Panc1 (cell line): ENCODE data around the gene UQCRC2. TPM values are rescaled to one million over a fixed set of nuclear protein-coding genes. Genes with fewer than 3 reads are reported as not detected.

Experiments
- ATAC-seq: fragments of 200-7000 bp; cut with Tn5 transposase; 2 replicates; pipeline ENCODE4 v1.9.1; 2020; ENCODE audit warnings: mild to moderate bottlenecking, moderate library complexity
- BruUV-seq: library from RNA; stranded (reverse); fragments of 400-500 nt; replicated peaks from 2 replicates; lab custom pipeline; 2021; lab: Mats Ljungman, UMichigan
- CTCF ChIA-PET: fragments of 300-600 bp; sonication (Branson Sonifier 250); formaldehyde crosslinking; loops from one replicate; lab custom pipeline; 2022; ENCODE audit warnings: antibody characterized with exemption; lab: Charles Lee
- POLR2A ChIA-PET: fragments of 300-600 bp; sonication (Branson Sonifier 250); formaldehyde crosslinking; loops from one replicate; lab custom pipeline; 2022; ENCODE audit warnings: antibody characterized with exemption; lab: Charles Lee
- DNase-seq: peaks from one replicate; pipeline ENCODE4 v3.0.0-alpha.2; 2010; ENCODE audit warnings: low read depth, low spot score
- H3K27ac ChIP-seq: 2 replicates; pipeline ENCODE4 v1.5.1; 2011; ENCODE audit warnings: mild to moderate bottlenecking, low read length, inconsistent platforms
- H3K27me3 ChIP-seq: fragments of 200-500 bp; sonication (Bioruptor generic); 2 replicates; pipeline ENCODE4 v1.6.0; 2014; ENCODE audit warnings: low read length, inconsistent platforms; ENCODE audit not compliant: control insufficient read depth, insufficient read depth
- H3K36me3 ChIP-seq: fragments of 200-500 bp; sonication (Bioruptor generic); 2 replicates; pipeline ENCODE4 v1.5.1; 2014; ENCODE audit warnings: inconsistent platforms, mild to moderate bottlenecking, low read length, moderate library complexity; ENCODE audit not compliant: control insufficient read depth, insufficient read depth
- H3K4me1 ChIP-seq: 2 replicates; pipeline ENCODE4 v1.5.1; 2011; ENCODE audit warnings: inconsistent platforms, mild to moderate bottlenecking, low read length, moderate library complexity; ENCODE audit not compliant: control insufficient read depth, insufficient read depth
- H3K4me3 ChIP-seq, 2 experiments: 2 replicates each; pipeline ENCODE4 v1.5.1; 2011 to 2012; ENCODE audit warnings: low read depth in 2 of 2, low read length in 2 of 2, mild to moderate bottlenecking in 2 of 2, inconsistent platforms in 1 of 2, moderate library complexity in 1 of 2
- H3K9me3 ChIP-seq: fragments of 200-500 bp; sonication (Bioruptor generic); 2 replicates; pipeline ENCODE4 v1.5.1; 2014; ENCODE audit warnings: low read depth, mild to moderate bottlenecking, inconsistent platforms, low read length, moderate library complexity; ENCODE audit not compliant: control insufficient read depth, insufficient read depth
- POLR2AphosphoS5 ChIP-seq: IDR thresholded peaks from 2 replicates; pipeline ENCODE4 v1.6.1; 2012; ENCODE audit warnings: mild to moderate bottlenecking, low read depth, low read length, moderate library complexity
- SIN3A ChIP-seq: IDR thresholded peaks from 2 replicates; pipeline ENCODE4 v1.6.1; 2012; ENCODE audit warnings: low read depth, mild to moderate bottlenecking, low read length, moderate library complexity, borderline replicate concordance; ENCODE audit not compliant: insufficient read depth
- TCF7L2 ChIP-seq: IDR thresholded peaks from 2 replicates; pipeline ENCODE4 v1.6.1; 2011; ENCODE audit warnings: mild to moderate bottlenecking, low read depth, low read length, inconsistent platforms
- in situ Hi-C: cut with HindIII; loops from 2 replicates; pipeline ENCODE4 v1.10.0; 2016; ENCODE audit warnings: low sequenced_read_pairs, low pct_unique_long_range_greater_than_20kb
- intact Hi-C: fragments of 100-400 bp; cut with micrococcal nuclease; formaldehyde crosslinking; loops from one replicate; pipeline ENCODE4 v1.10.0; 2022; ENCODE audit not compliant: unreplicated experiment
- total RNA-seq: library from RNA; stranded (reverse); gene quantifications from one replicate; pipeline ENCODE4 v1.2.1, GENCODE V29; 2021; ENCODE audit not compliant: unreplicated experiment
- TF ChIP-seq, protein P1 (sequence below), 2 experiments: IDR thresholded peaks; 2 replicates each; pipeline ENCODE4 v1.6.1; 2011 to 2012; ENCODE audit warnings: low read depth in 2 of 2, control low read depth in 1 of 2, low read length in 1 of 2, mild to moderate bottlenecking in 1 of 2, moderate library complexity in 1 of 2; ENCODE audit not compliant: insufficient read depth in 1 of 2
- TF ChIP-seq, protein P2 (sequence below): fragments of 450-650 bp; IDR thresholded peaks from 2 replicates; pipeline ENCODE4 v1.5.1; 2017; ENCODE audit warnings: mild to moderate bottlenecking

The UQCRC2 gene
- total RNA-seq, 1 experiment from 2014 or later: 248 TPM

DNA sequence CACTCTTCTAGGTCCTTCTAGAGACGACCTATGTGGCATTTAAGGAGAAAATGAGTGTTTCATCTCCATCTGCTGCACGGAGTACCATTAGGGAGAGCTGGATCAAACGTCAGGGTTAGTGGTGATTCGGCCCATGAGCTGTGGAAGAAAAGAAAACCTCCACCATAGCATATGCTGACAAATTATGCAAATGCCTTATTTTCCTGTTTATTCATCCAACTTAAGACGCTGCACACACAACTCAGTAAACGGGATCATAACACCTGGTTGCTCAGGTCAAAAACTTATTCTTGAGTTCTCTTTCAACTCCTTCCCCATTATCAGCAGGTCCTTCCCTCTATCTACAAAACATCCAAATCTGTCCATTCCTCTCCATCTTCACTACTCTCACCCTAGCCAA, 53.5 kb downstream of the UQCRC2 start:
- no peaks in the 10 kb centered on the region for H3K27me3 ChIP-seq
- peak overlapping the region; percentile 11; the same call in 1 of the 2 replicates for H3K27ac ChIP-seq
- H3K4me3 ChIP-seq: peak overlapping the region in 1 of 2 experiments; percentile 71; a peak in 2 of 4 replicates
- TF ChIP-seq, protein P1, sequence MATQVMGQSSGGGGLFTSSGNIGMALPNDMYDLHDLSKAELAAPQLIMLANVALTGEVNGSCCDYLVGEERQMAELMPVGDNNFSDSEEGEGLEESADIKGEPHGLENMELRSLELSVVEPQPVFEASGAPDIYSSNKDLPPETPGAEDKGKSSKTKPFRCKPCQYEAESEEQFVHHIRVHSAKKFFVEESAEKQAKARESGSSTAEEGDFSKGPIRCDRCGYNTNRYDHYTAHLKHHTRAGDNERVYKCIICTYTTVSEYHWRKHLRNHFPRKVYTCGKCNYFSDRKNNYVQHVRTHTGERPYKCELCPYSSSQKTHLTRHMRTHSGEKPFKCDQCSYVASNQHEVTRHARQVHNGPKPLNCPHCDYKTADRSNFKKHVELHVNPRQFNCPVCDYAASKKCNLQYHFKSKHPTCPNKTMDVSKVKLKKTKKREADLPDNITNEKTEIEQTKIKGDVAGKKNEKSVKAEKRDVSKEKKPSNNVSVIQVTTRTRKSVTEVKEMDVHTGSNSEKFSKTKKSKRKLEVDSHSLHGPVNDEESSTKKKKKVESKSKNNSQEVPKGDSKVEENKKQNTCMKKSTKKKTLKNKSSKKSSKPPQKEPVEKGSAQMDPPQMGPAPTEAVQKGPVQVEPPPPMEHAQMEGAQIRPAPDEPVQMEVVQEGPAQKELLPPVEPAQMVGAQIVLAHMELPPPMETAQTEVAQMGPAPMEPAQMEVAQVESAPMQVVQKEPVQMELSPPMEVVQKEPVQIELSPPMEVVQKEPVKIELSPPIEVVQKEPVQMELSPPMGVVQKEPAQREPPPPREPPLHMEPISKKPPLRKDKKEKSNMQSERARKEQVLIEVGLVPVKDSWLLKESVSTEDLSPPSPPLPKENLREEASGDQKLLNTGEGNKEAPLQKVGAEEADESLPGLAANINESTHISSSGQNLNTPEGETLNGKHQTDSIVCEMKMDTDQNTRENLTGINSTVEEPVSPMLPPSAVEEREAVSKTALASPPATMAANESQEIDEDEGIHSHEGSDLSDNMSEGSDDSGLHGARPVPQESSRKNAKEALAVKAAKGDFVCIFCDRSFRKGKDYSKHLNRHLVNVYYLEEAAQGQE (IDR thresholded peaks at IDR 0.05; ENCODE audit: insufficient read depth in 1 of 2, low read depth in 2 of 2, low read length in 1 of 2): no peak
- TF ChIP-seq, protein P2, sequence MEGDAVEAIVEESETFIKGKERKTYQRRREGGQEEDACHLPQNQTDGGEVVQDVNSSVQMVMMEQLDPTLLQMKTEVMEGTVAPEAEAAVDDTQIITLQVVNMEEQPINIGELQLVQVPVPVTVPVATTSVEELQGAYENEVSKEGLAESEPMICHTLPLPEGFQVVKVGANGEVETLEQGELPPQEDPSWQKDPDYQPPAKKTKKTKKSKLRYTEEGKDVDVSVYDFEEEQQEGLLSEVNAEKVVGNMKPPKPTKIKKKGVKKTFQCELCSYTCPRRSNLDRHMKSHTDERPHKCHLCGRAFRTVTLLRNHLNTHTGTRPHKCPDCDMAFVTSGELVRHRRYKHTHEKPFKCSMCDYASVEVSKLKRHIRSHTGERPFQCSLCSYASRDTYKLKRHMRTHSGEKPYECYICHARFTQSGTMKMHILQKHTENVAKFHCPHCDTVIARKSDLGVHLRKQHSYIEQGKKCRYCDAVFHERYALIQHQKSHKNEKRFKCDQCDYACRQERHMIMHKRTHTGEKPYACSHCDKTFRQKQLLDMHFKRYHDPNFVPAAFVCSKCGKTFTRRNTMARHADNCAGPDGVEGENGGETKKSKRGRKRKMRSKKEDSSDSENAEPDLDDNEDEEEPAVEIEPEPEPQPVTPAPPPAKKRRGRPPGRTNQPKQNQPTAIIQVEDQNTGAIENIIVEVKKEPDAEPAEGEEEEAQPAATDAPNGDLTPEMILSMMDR: no peak
- no peak for TF ChIP-seq TCF7L2
- no peak for TF ChIP-seq POLR2AphosphoS5
- TF ChIP-seq SIN3A: no peak
- H3K4me1 ChIP-seq: peaks cover 16% of the 10 kb centered on the region; the same call in 1 of the 2 replicates
- H3K36me3 ChIP-seq: peaks cover 2% of the 10 kb centered on the region; the same call in 1 of the 2 replicates
- BruUV-seq: TSS peak; percentile 95
- intact Hi-C loops: no loop called here
- CTCF ChIA-PET: interaction anchor here (1.0 to 3.6 kb wide), 2 partner anchors 71 to 72 kb away, joined by 8 to 18 read pairs; no protein-coding TSS in a partner anchor
- H3K9me3 ChIP-seq: no peaks in the 10 kb centered on the region
- in situ Hi-C loops: no loop called here
- POLR2A ChIA-PET: interaction anchor here (1.0 kb wide), 1 partner anchor 20 kb away, joined by 7 read pairs; no protein-coding TSS in a partner anchor
- ATAC-seq: no peak
- DNase-seq: no peak

DNA sequence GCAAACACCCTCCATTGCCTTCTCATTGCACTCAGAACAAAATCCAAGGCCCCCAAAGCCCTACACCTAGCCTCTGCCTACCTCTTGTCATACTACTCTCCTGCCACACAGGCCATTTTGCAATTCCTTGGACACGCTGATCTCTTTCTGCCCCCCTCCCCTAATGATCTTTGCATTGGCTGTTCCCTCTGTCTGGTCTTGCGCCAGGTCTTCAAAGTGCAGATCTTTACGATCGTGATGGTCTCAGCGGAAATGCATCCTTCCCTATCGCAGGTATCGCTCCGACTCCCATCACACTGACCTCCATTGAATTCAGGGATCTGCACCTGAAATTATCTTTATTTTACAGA, 54.0 kb downstream of the UQCRC2 start:
- no peak for DNase-seq
- Histone ChIP-seq H3K27me3 (no peaks in the 10 kb centered on the region), H3K27ac (peak overlapping the region; percentile 87), H3K36me3 (peaks cover 2% of the 10 kb centered on the region; the same call in 1 of the 2 replicates), H3K4me1 (peaks cover 16% of the 10 kb centered on the region; the same call in 1 of the 2 replicates), H3K4me3 (peak overlapping the region; percentile 71 to 80), H3K9me3 (no peaks in the 10 kb centered on the region)
- in situ Hi-C loops: no loop called here
- no TSS peak for BruUV-seq
- CTCF ChIA-PET: interaction anchor here (0.5 to 3.6 kb wide), 2 partner anchors 70 to 92 kb away, joined by 3 to 18 read pairs; no protein-coding TSS in a partner anchor
- intact Hi-C loops: no loop called here
- TF ChIP-seq TCF7L2: no peak
- TF ChIP-seq, protein P1 (IDR thresholded peaks at IDR 0.05; ENCODE audit: insufficient read depth in 1 of 2, low read depth in 2 of 2, low read length in 1 of 2): no peak
- TF ChIP-seq SIN3A: no peak
- TF ChIP-seq, protein P2: no peak
- ATAC-seq: no peak
- POLR2A ChIA-PET: no interaction called here
